ENCODE results near the gene CCDC157. TPM values are rescaled to one million over a fixed set of nuclear protein-coding genes. Genes with fewer than 3 reads are reported as not detected.

Gene CCDC157
- polyA plus RNA-seq, 1 of the 3 experiments (the other 2 are of a cell fraction), result 5.8 TPM

GRCh38 chr22:30347255-30347892 is 9.4 kb upstream of the CCDC157 start:
- H3K27ac ChIP-seq (ENCODE audit: low read depth in 2 of 2, low read length in 1 of 2), result no peak overlapping the region
- no peaks in the 10 kb centered on the region for H3K4me1 ChIP-seq (ENCODE audit: control insufficient read depth in 1 of 2, insufficient read depth in 2 of 2, low read depth in 1 of 2, low read length in 1 of 2)
- no peak for TF ChIP-seq ZBTB33 (IDR thresholded peaks at IDR 0.05; ENCODE audit: borderline replicate concordance, low read depth)
- peaks cover 52% of the 10 kb centered on the region for H3K79me2 ChIP-seq (ENCODE audit: insufficient read depth)
- H3K4me2 ChIP-seq, result no peak overlapping the region
- H3K27me3 ChIP-seq (ENCODE audit: insufficient read depth), result no peaks in the 10 kb centered on the region
- no peak overlapping the region for H3K4me3 ChIP-seq (ENCODE audit: low read depth in 2 of 2, low read length in 1 of 2)
- H4K20me1 ChIP-seq (ENCODE audit: insufficient read depth), result peaks cover 39% of the 10 kb centered on the region
- H3K9me2 ChIP-seq, result no peaks in the 10 kb centered on the region
- peaks cover 68 to 82% of the 10 kb centered on the region in 2 experiments for H3K36me3 ChIP-seq (replicated peaks in 1 of 2; ENCODE audit: control insufficient read depth in 1 of 2, insufficient read depth in 2 of 2, low read length in 1 of 2)
- ChIA-PET POLR2A (interaction anchor here (1.6 kb wide), 1 partner anchor 9 kb away, joined by 7 read pairs; the partner anchor contains the start of genes CCDC157 and SF3A1), CTCF (interaction anchor here (1.3 to 1.4 kb wide), 2 partner anchors 43 to 60 kb away, joined by 3 to 4 read pairs; no protein-coding TSS in a partner anchor)
- peaks cover 4% of the 10 kb centered on the region for H3F3A ChIP-seq (replicated peaks; ENCODE audit: insufficient read depth)
- no peak for DNase-seq
- H3K9me3 ChIP-seq, result no peaks in the 10 kb centered on the region
- 92% methylated on average over 5 of the region's 5 CpGs for WGBS (ENCODE audit: low lambda C conversion rate)
- no peak overlapping the region for H3K9ac ChIP-seq
- H2AFZ ChIP-seq (ENCODE audit: low read depth), result no peak overlapping the region

GRCh38 chr22:30348404-30348803 is 8.4 kb upstream of the CCDC157 start:
- WGBS (ENCODE audit: low lambda C conversion rate), result 94% methylated on average over 4 of the region's 4 CpGs
- Histone ChIP-seq H3K4me1 (ENCODE audit: control insufficient read depth in 1 of 2, insufficient read depth in 2 of 2, low read depth in 1 of 2, low read length in 1 of 2) (no peaks in the 10 kb centered on the region), H3K79me2 (ENCODE audit: insufficient read depth) (peaks cover 62% of the 10 kb centered on the region), H3K27ac (ENCODE audit: low read depth in 2 of 2, low read length in 1 of 2) (no peak overlapping the region), H4K20me1 (ENCODE audit: insufficient read depth) (peaks cover 39% of the 10 kb centered on the region), H2AFZ (ENCODE audit: low read depth) (no peak overlapping the region), H3K9me3 (no peaks in the 10 kb centered on the region), H3K9me2 (no peaks in the 10 kb centered on the region), H3F3A (replicated peaks; ENCODE audit: insufficient read depth) (peaks cover 4% of the 10 kb centered on the region), H3K36me3 (replicated peaks in 1 of 2; ENCODE audit: control insufficient read depth in 1 of 2, insufficient read depth in 2 of 2, low read length in 1 of 2) (peaks cover 66 to 78% of the 10 kb centered on the region in 2 experiments), H3K4me2 (no peak overlapping the region), H3K4me3 (ENCODE audit: low read depth in 2 of 2, low read length in 1 of 2) (no peak overlapping the region), H3K9ac (no peak overlapping the region), H3K27me3 (ENCODE audit: insufficient read depth) (no peaks in the 10 kb centered on the region)
- POLR2A ChIA-PET, result no interaction called here
- CTCF ChIA-PET, result interaction anchor here (1.3 kb wide), 1 partner anchor 61 kb away, joined by 4 read pairs; no protein-coding TSS in a partner anchor
- no peak for DNase-seq
- TF ChIP-seq TAF1 (IDR thresholded peaks at IDR 0.05; ENCODE audit: borderline replicate concordance, low read depth, low read length) (no peak), MEF2A (IDR thresholded peaks at IDR 0.05; ENCODE audit: borderline replicate concordance, low read depth) (no peak), ZBTB33 (IDR thresholded peaks at IDR 0.05; ENCODE audit: borderline replicate concordance, low read depth) (no peak), GABPA (IDR thresholded peaks at IDR 0.05; ENCODE audit: low read depth) (no peak), FOSL2 (IDR thresholded peaks at IDR 0.05; ENCODE audit: borderline replicate concordance, low read depth) (no peak), MXI1 (IDR thresholded peaks at IDR 0.05; ENCODE audit: low read depth, low read length) (no peak), TCF12 (IDR thresholded peaks at IDR 0.05) (no peak), ELF1 (IDR thresholded peaks at IDR 0.05) (no peak), MAX (IDR thresholded peaks at IDR 0.05; ENCODE audit: low read depth) (no peak), FOXJ3 (CRISPR knock-in tag; IDR thresholded peaks at IDR 0.05) (no peak), USF2 (IDR thresholded peaks at IDR 0.05; ENCODE audit: borderline replicate concordance, low read depth, low read length) (no peak), PBX3 (IDR thresholded peaks at IDR 0.05) (no peak), RXRA (IDR thresholded peaks at IDR 0.05; ENCODE audit: borderline replicate concordance, low read depth) (no peak), GATA2 (CRISPR knock-in tag; IDR thresholded peaks at IDR 0.05) (no peak)
